HepG2 (cell line): Measurements from ENCODE around the gene THOC5. TPM values are rescaled to one million over a fixed set of nuclear protein-coding genes. Genes with fewer than 3 reads are reported as not detected.

Source experiments
- ATAC-seq: fragments of 200-7000 bp; cut with Tn5 transposase; 3 replicates; pipeline ENCODE4 v1.9.1; 2020; ENCODE audit warnings: mild to moderate bottlenecking, moderate library complexity
- BruUV-seq: library from RNA; stranded (reverse); fragments of 400-500 nt; replicated peaks from 2 replicates; lab custom pipeline; 2021; lab: Mats Ljungman, UMichigan
- CTCF ChIA-PET: fragments of 300-600 bp; formaldehyde crosslinking; extraction: SDS; loops from one replicate; lab custom pipeline; 2021; ENCODE audit warnings: low total read pairs, inconsistent platforms, low intra/inter-chr PET ratio; lab: Yijun Ruan, JAX
- POLR2A ChIA-PET: fragments of 350-600 bp; sonication (Branson Sonifier 250); formaldehyde crosslinking; loops from one replicate; lab custom pipeline; 2020; ENCODE audit warnings: antibody characterized with exemption, inconsistent platforms; lab: Yijun Ruan, JAX
- DNase-seq: peaks from one replicate; pipeline ENCODE4 v3.0.0-alpha.2; 2015; ENCODE audit warnings: low spot score
- FAIRE-seq: peaks from 3 replicates; lab custom pipeline; 2011; peaks lifted over from hg19 to GRCh38; lab: Jason Lieb, UNC
- H2AFZ ChIP-seq: one replicate; pipeline ENCODE4 v1.6.1; 2011; ENCODE audit warnings: low read length, inconsistent platforms
- H3K27ac ChIP-seq: fragments of 300-600 bp; 3 replicates; pipeline ENCODE4 v1.8.0; 2011; ENCODE audit warnings: mixed run types, mild to moderate bottlenecking, mixed read lengths, low read length, inconsistent platforms; ENCODE audit not compliant: insufficient read depth; ENCODE audit errors: extremely low read length
- H3K27me3 ChIP-seq, 2 experiments: fragments of 200-600 bp in 1 of 2; 2 replicates in 1 of 2; 3 replicates in 1 of 2; pipeline versions ENCODE4 v1.6.0 to v1.8.0; 2011; ENCODE audit warnings: low read length in 2 of 2, mild to moderate bottlenecking in 2 of 2, moderate library complexity in 2 of 2, inconsistent platforms in 1 of 2; ENCODE audit not compliant: insufficient read depth in 2 of 2, control insufficient read depth in 1 of 2
- H3K36me3 ChIP-seq, 2 experiments: fragments of 200-600 bp in 1 of 2; replicated peaks in 1 of 2; 2 replicates in 1 of 2; 3 replicates in 1 of 2; pipeline versions ENCODE4 v1.5.1 to v1.8.0; 2011; ENCODE audit warnings: low read length in 2 of 2, inconsistent platforms in 1 of 2; ENCODE audit not compliant: insufficient read depth in 2 of 2, control insufficient read depth in 1 of 2
- H3K4me1 ChIP-seq: 2 replicates; pipeline ENCODE4 v1.5.1; 2012; ENCODE audit warnings: low read length, inconsistent platforms; ENCODE audit not compliant: insufficient read depth
- H3K4me2 ChIP-seq: 2 replicates; pipeline ENCODE4 v1.6.0; 2011; ENCODE audit warnings: low read depth, low read length, inconsistent platforms
- H3K4me3 ChIP-seq, 3 experiments: fragments of 200-600 bp in 1 of 3; sonication (generic), shearing (Covaris generic) in 1 of 3; replicated peaks in 1 of 3; 2 replicates each; pipeline ENCODE4 v1.5.1; 2011 to 2016; ENCODE audit warnings: low read length in 3 of 3, inconsistent platforms in 2 of 3, low read depth in 2 of 3, mild to moderate bottlenecking in 2 of 3, control low read depth in 1 of 3, mixed read lengths in 1 of 3; ENCODE audit not compliant: insufficient read depth in 1 of 3
- H3K79me2 ChIP-seq: one replicate; pipeline ENCODE4 v1.6.1; 2011; ENCODE audit warnings: low read length, inconsistent platforms; ENCODE audit not compliant: insufficient read depth
- H3K9ac ChIP-seq: 2 replicates; pipeline ENCODE4 v1.6.0; 2011; ENCODE audit warnings: mild to moderate bottlenecking, low read depth, low read length, inconsistent platforms; ENCODE audit not compliant: insufficient read depth
- H3K9me3 ChIP-seq: 2 replicates; pipeline ENCODE4 v1.5.1; 2012; ENCODE audit warnings: mild to moderate bottlenecking, low read length
- H4K20me1 ChIP-seq: 2 replicates; pipeline ENCODE4 v1.6.0; 2011; ENCODE audit warnings: inconsistent platforms, mild to moderate bottlenecking, low read length, moderate library complexity; ENCODE audit not compliant: insufficient read depth
- HMG20B ChIP-seq: conservative IDR thresholded peaks from 2 replicates; pipeline ENCODE4 v1.6.1; 2016; ENCODE audit warnings: missing genetic modification reagents, missing compliant biosample characterization
- RBFOX2 ChIP-seq: fragments of 200-400 bp; formaldehyde crosslinking; IDR thresholded peaks from 2 replicates; pipeline ENCODE4 v1.6.1; 2017; ENCODE audit warnings: low read depth, mild to moderate bottlenecking, low read length
- SMAD1 ChIP-seq: sonication (generic); formaldehyde crosslinking; IDR thresholded peaks from 2 replicates; pipeline ENCODE4 v1.4.0; 2020; ENCODE audit warnings: missing genetic modification reagents, low read depth, mild to moderate bottlenecking, borderline replicate concordance
- SMARCC2 ChIP-seq: fragments of 450-650 bp; IDR thresholded peaks from 2 replicates; pipeline ENCODE4 v1.6.1; 2017; ENCODE audit warnings: antibody characterized with exemption, mild to moderate bottlenecking
- TRIM24 ChIP-seq: sonication (generic); formaldehyde crosslinking; IDR thresholded peaks from 2 replicates; pipeline ENCODE4 v1.8.0; 2022; ENCODE audit warnings: mild to moderate bottlenecking, missing genetic modification reagents
- ZNF3 ChIP-seq: IDR thresholded peaks from 2 replicates; pipeline ENCODE4 v1.7.0; 2017; ENCODE audit warnings: inconsistent platforms
- ZNF484 ChIP-seq: sonication (generic); formaldehyde crosslinking; IDR thresholded peaks from 2 replicates; pipeline ENCODE4 v1.5.1; 2020; ENCODE audit warnings: mild to moderate bottlenecking, low read depth, missing genetic modification reagents, borderline replicate concordance
- ZNF570 ChIP-seq: sonication (generic); formaldehyde crosslinking; IDR thresholded peaks from 2 replicates; pipeline ENCODE4 v1.4.0; 2020; ENCODE audit warnings: mild to moderate bottlenecking, missing genetic modification reagents, borderline replicate concordance
- ZNF703 ChIP-seq: sonication (generic); formaldehyde crosslinking; IDR thresholded peaks from 2 replicates; pipeline ENCODE4 v1.5.1; 2020; ENCODE audit warnings: missing genetic modification reagents, mild to moderate bottlenecking, moderate library complexity, borderline replicate concordance
- WGBS: methylation state at CpG from one replicate; pipeline ENCODE4 v1.1.6; 2017; ENCODE audit warnings: low lambda C conversion rate; 5-methylcytosine and 5-hydroxymethylcytosine counted together
- in situ Hi-C: cut with HindIII; loops from 2 replicates; pipeline ENCODE4 v1.10.0; 2017; ENCODE audit warnings: low pct_unique_long_range_greater_than_20kb; ENCODE audit not compliant: extremely low pct_ligation_motif_present
- intact Hi-C: fragments of 100-400 bp; cut with micrococcal nuclease; formaldehyde crosslinking; loops from one replicate; pipeline ENCODE4 v1.10.0; 2022; ENCODE audit not compliant: unreplicated experiment
- polyA plus RNA-seq, 8 experiments: library from polyadenylated mRNA; depleted of rRNA in 3 of 8; stranded (reverse) in 7 of 8; unstranded in 1 of 8; fragments of >200 nt; fragmentation: Illumina TruSeq in 4 of 8; extraction: Trizol in 4 of 8; gene quantifications; 2 replicates each; pipeline versions ENCODE4 v1.2.1 to v1.2.3, GENCODE V29; 2011 to 2016; ENCODE audit warnings: low read depth in 4 of 8, missing spikeins in 1 of 8, mixed read lengths in 1 of 8; ENCODE audit not compliant: insufficient read depth in 1 of 8
- total RNA-seq, 5 experiments: library from RNA; depleted of rRNA; stranded (reverse); fragments of >200 nt; fragmentation: Illumina TruSeq; extraction: Trizol; gene quantifications; 2 replicates each; pipeline ENCODE4 v1.2.3, GENCODE V29; 2016; ENCODE audit warnings: low read depth in 1 of 5

The THOC5 gene
- total and polyA plus RNA-seq, 2 of the 13 experiments (the other 11 are each of a cell fraction or from before 2014, with no cell fraction given): 45.8 to 46.7 TPM

DNA sequence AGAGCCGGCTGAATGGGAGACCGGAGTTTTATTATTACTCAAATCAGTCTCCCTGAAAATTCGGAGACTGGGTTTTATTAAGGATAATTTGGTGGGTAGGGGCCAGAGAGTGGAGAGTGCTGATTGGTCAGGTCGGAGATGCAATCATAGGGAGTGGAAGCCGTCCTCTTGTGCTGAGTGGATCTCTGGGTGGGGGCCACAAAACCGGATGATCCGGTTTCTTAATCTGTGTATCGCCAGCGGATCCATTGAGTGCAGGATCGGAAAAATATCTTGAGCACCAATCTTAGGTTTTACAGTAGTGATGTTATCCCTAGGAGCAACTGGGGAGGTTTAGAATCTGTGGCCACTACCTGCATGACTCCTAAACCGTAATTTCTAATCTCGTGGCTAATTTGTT is 28.2 kb upstream of the THOC5 start:
- H3K79me2 ChIP-seq: peaks cover 10% of the 10 kb centered on the region
- no peak for FAIRE-seq
- peaks cover 1 to 8% of the 10 kb centered on the region in 2 experiments; a peak in 2 of 5 replicates for H3K36me3 ChIP-seq
- H3K9ac ChIP-seq: no peak overlapping the region
- H3K9me3 ChIP-seq: no peaks in the 10 kb centered on the region
- intact Hi-C loops (no loop called here), in situ Hi-C loops (no loop called here)
- H3K4me1 ChIP-seq: peaks cover 70% of the 10 kb centered on the region
- ChIA-PET POLR2A (interaction anchor here (0.7 to 3.0 kb wide), 4 partner anchors 13 to 45 kb away, joined by 3 to 95 read pairs (median 12); partner anchors contain the start of gene THOC5), CTCF (no interaction called here)
- H3K4me2 ChIP-seq: peak overlapping the region; percentile 88
- no peak overlapping the region for H2AFZ ChIP-seq
- no peaks in the 10 kb centered on the region for H4K20me1 ChIP-seq
- no peak for ATAC-seq
- H3K27ac ChIP-seq: peak overlapping the region; percentile 99
- TF ChIP-seq ZNF570 (no peak), ZNF3 (CRISPR knock-in tag) (no peak), ZNF484 (CRISPR knock-in tag) (no peak), RBFOX2 (no peak), SMAD1 (CRISPR knock-in tag) (no peak), TRIM24 (CRISPR knock-in tag) (no peak), ZNF703 (CRISPR knock-in tag) (0 out of 2 replicates have a peak, but pooled peaks have one; percentile 11), SMARCC2 (no peak), HMG20B (CRISPR knock-in tag) (no peak)
- no peaks in the 10 kb centered on the region; a peak in 1 of 5 replicates for H3K27me3 ChIP-seq
- WGBS: 87% methylated on average over 12 of the region's 12 CpGs
- H3K4me3 ChIP-seq: 0 out of 6 replicates have a peak overlapping the region, but pooled peaks of 1 of the 3 experiments have one; percentile 19
- BruUV-seq: no TSS peak
- no peak for DNase-seq
